ENCODE measurements around the gene OGFRL1. TPM values are rescaled to one million over a fixed set of nuclear protein-coding genes. Genes with fewer than 3 reads are reported as not detected.

OGFRL1 gene
- total RNA-seq, 1 experiment from 2014 or later: 10.3 TPM

- TF ChIP-seq SIN3A (IDR thresholded peaks at IDR 0.05; ENCODE audit: low read depth) (no peak), CTCF (IDR thresholded peaks at IDR 0.05 in 2 of 3, conservative IDR thresholded peaks at IDR 0.05 in 1 of 3; ENCODE audit: borderline replicate concordance in 1 of 3, insufficient read depth in 1 of 3, low read depth in 2 of 3, low read length in 2 of 3) (no peak), RAD21 (IDR thresholded peaks at IDR 0.05; ENCODE audit: low read depth) (no peak), MAX (IDR thresholded peaks at IDR 0.05) (no peak)
Measured at GRCh38 chr6:71349976-71350615, 61.5 kb downstream of the OGFRL1 start (continued).

- TF ChIP-seq CTCF (IDR thresholded peaks at IDR 0.05 in 2 of 3, conservative IDR thresholded peaks at IDR 0.05 in 1 of 3; ENCODE audit: borderline replicate concordance in 1 of 3, insufficient read depth in 1 of 3, low read depth in 2 of 3, low read length in 2 of 3) (no peak), POLR2AphosphoS5 (IDR thresholded peaks at IDR 0.05; ENCODE audit: low read depth, low read length) (no peak), ZBTB33 (IDR thresholded peaks at IDR 0.05; ENCODE audit: extremely low read depth, insufficient replicate concordance, low read length) (no peak), EZH2phosphoT487 (IDR thresholded peaks at IDR 0.05; ENCODE audit: borderline replicate concordance) (no peak), REST (IDR thresholded peaks at IDR 0.05; ENCODE audit: low read depth) (no peak), POLR2A (IDR thresholded peaks at IDR 0.05; ENCODE audit: borderline replicate concordance, extremely low read depth, insufficient read depth, insufficient read length) (no peak)
- Histone ChIP-seq H3K27me3 (ENCODE audit: insufficient read depth, low read length) (peaks cover 2% of the 10 kb centered on the region; the same call in 1 of the 2 replicates), H3K9me3 (ENCODE audit: control insufficient read depth in 1 of 2, insufficient read depth in 1 of 2, low read depth in 1 of 2, low read length in 2 of 2) (no peaks in the 10 kb centered on the region), H3K4me1 (ENCODE audit: control insufficient read depth in 1 of 2, insufficient read depth in 2 of 2, low read length in 2 of 2) (no peaks in the 10 kb centered on the region), H4K20me1 (ENCODE audit: insufficient read depth) (no peaks in the 10 kb centered on the region), H3K9ac (ENCODE audit: low read length) (no peak overlapping the region), H3K79me2 (ENCODE audit: insufficient read depth, low read length) (no peaks in the 10 kb centered on the region), H3K4me3 (replicated peaks in 1 of 2; ENCODE audit: low read depth in 1 of 2, low read length in 2 of 2) (no peak overlapping the region), H3K9me2 (ENCODE audit: insufficient read depth) (no peaks in the 10 kb centered on the region), H3K36me3 (ENCODE audit: control insufficient read depth in 1 of 2, insufficient read depth in 2 of 2, low read length in 2 of 2) (no peaks in the 10 kb centered on the region), H3K4me2 (ENCODE audit: low read length) (no peak overlapping the region), H3K27ac (ENCODE audit: low read depth, low read length) (no peak overlapping the region), H2AFZ (ENCODE audit: low read depth, low read length, poor library complexity, severe bottlenecking) (no peak overlapping the region)
- intact Hi-C loops (cut with micrococcal nuclease): loop anchor here (10.0 kb wide), 1 partner anchor 1126 kb away; no protein-coding TSS in a partner anchor
- CTCF ChIA-PET: interaction anchor here (2.5 kb wide), 1 partner anchor 160 kb away, joined by 17 read pairs; no protein-coding TSS in a partner anchor
- POLR2A ChIA-PET: no interaction called here
- RAD21 ChIA-PET (ENCODE audit: low non-redundant PET in 1 of 2, low total read pairs in 2 of 2, uncharacterized antibody in 2 of 2, unreplicated experiment in 2 of 2): no interaction called here
- DNase-seq (ENCODE audit: low read depth, low spot score): no peak
- no TSS peak for BruUV-seq (replicated peaks)
- ATAC-seq: no peak
Measured at GRCh38 chr6:71351190-71351589, 62.6 kb downstream of the OGFRL1 start.

Measured in HCT116 (cell line).